ENCODE data around the gene HMGB1. TPM values are rescaled to one million over a fixed set of nuclear protein-coding genes. Genes with fewer than 3 reads are reported as not detected.

HMGB1 gene
- total and polyA plus RNA-seq, 4 donors = 83.9 to 276 (median 195) TPM

DNA sequence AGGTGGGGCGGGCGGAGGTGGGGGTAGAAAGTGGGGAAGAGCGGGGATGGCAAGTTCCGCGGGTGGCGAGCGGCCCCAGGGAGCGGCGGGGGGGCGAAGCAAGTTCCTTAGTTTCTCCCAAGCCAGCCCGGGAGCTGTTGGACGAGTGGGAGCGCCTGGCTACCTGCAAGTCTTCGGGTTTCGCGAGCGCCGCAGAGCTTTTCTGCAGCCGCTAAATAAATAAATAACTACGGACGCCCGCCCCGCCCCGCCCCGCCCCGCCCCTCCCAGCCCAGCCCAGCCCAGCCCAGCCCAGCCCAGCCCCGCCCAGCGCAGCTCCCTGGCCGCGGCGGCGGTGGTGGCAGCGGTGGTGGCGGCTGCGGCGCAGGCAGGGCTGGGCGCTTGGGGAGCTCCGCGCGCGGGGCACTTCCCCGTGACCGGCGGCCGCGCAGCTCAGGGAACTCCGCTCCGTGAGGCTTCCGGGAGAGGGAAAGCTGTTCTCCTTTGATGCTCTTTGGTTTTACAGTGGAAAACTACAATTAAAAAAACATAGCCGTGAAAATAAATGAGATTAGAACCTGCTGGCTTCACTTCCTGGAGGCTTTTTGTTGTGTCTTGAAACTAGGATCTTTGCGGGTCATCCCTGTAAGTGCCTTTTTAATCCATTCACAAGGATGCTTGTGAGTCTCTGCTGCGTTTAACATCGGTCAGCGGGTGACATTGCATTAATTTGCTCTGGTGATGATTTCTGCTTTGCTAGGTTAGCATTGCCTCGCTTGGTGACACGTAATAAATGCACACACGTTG is 43.5 kb downstream of the HMGB1 start, which contains the start of gene UBE2L5:
TSS of gene UBE2L5 (plus strand) at position 440 of the 786 bp plus-strand sequence. CDS start 5,498 bp downstream, outside the sequence.
- whole genome bisulfite sequencing = 1% methylated on average over 56 of the region's 57 CpGs
- Histone ChIP-seq H3K27ac (ENCODE audit: low read depth in 1 of 2, low read length in 2 of 2) (peak within 1 kb of the TSS; percentile 86), H3K4me3 (ENCODE audit: low read depth in 1 of 3, low read length in 3 of 3) (peak within 1 kb of the TSS; percentile 49 to 78 (median 64)), H3K9ac (ENCODE audit: low read depth in 1 of 2, low read length in 2 of 2) (peak within 1 kb of the TSS; percentile 42 to 79), H3K27me3 (ENCODE audit: control insufficient read depth in 4 of 4, insufficient read depth in 4 of 4, low read length in 3 of 4) (no peaks in the 10 kb centered on the region), H3K9me3 (ENCODE audit: control insufficient read depth in 4 of 4, low read length in 3 of 4) (no peaks in the 10 kb centered on the region), H3K4me1 (ENCODE audit: control insufficient read depth in 4 of 4, insufficient read depth in 4 of 4, low read length in 3 of 4) (peaks cover 0 to 13% (median 6%) of the 10 kb centered on the region in 4 donors), H3K36me3 (ENCODE audit: control insufficient read depth in 4 of 4, insufficient read depth in 3 of 4, low read depth in 1 of 4, low read length in 3 of 4) (no peaks in the 10 kb centered on the region)
- DNase-seq (ENCODE audit: low spot score) = peak; percentile 79
- TF ChIP-seq, protein P1, sequence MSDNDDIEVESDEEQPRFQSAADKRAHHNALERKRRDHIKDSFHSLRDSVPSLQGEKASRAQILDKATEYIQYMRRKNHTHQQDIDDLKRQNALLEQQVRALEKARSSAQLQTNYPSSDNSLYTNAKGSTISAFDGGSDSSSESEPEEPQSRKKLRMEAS (IDR thresholded peaks at IDR 0.05) = no peak
- TF ChIP-seq RAD21 (IDR thresholded peaks at IDR 0.05) (peak in 1 of 2 donors; percentile 9), JUND (IDR thresholded peaks at IDR 0.05) (no peak), TAF1 (conservative IDR thresholded peaks at IDR 0.05) (peak; percentile 50), EGR1 (IDR thresholded peaks at IDR 0.05; ENCODE audit: low read depth in 2 of 2) (peak in 1 of 2 donors; percentile 9)
- TF ChIP-seq, protein P2, sequence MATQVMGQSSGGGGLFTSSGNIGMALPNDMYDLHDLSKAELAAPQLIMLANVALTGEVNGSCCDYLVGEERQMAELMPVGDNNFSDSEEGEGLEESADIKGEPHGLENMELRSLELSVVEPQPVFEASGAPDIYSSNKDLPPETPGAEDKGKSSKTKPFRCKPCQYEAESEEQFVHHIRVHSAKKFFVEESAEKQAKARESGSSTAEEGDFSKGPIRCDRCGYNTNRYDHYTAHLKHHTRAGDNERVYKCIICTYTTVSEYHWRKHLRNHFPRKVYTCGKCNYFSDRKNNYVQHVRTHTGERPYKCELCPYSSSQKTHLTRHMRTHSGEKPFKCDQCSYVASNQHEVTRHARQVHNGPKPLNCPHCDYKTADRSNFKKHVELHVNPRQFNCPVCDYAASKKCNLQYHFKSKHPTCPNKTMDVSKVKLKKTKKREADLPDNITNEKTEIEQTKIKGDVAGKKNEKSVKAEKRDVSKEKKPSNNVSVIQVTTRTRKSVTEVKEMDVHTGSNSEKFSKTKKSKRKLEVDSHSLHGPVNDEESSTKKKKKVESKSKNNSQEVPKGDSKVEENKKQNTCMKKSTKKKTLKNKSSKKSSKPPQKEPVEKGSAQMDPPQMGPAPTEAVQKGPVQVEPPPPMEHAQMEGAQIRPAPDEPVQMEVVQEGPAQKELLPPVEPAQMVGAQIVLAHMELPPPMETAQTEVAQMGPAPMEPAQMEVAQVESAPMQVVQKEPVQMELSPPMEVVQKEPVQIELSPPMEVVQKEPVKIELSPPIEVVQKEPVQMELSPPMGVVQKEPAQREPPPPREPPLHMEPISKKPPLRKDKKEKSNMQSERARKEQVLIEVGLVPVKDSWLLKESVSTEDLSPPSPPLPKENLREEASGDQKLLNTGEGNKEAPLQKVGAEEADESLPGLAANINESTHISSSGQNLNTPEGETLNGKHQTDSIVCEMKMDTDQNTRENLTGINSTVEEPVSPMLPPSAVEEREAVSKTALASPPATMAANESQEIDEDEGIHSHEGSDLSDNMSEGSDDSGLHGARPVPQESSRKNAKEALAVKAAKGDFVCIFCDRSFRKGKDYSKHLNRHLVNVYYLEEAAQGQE (IDR thresholded peaks at IDR 0.05) = peak; percentile 44
- TF ChIP-seq, protein P3, sequence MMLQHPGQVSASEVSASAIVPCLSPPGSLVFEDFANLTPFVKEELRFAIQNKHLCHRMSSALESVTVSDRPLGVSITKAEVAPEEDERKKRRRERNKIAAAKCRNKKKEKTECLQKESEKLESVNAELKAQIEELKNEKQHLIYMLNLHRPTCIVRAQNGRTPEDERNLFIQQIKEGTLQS (IDR thresholded peaks at IDR 0.05) = no peak

DNA sequence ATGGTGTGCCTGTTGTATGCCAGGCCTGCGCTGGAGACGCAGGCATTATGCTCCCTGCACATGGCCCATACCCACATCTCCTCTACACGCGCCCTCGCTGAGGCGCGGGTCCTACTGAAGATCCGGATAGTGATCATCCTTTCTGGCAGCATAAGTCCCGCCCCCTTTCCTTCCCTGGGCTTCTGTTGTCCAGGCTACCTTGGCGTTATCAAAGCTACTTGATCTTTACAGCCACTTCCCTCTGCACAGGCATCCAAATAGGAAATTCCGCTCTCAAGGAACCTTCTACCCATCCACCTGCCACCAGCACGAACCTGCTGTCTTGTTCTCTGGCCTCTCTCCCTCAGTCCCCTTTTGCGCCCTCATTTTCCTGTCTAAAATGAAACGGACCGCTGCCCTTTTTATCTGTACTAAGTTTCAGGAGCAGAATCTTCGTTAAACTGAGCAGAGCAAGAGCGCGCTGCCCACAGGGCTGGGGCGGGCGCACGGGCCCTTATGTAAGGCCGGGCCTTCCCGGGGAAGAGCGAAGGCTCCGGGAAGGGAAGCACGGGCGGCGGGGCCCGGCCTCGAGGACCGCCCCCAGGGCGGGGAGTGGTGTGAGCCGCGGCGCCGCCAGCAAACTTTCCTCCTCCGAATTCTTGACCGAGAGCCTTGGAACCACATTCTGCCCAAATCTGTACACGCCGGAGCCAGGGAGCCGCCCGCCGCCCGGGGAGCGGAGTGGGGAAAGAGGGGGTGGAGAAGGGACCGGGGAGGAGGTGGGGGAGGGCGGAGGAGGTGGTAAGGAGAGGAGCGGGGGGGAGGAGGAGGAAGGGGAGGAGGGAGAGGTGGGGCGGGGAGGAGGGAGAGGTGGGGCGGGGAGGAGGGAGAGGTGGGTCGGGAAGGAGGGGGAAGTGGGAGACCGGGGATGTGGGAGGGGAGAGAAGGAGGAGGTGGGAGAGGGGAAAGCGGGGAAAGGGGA is 44.4 kb downstream of the HMGB1 start:
- Histone ChIP-seq H3K4me3 (ENCODE audit: low read depth in 1 of 3, low read length in 3 of 3) (peak overlapping the region; percentile 49 to 78 (median 50)), H3K27me3 (ENCODE audit: control insufficient read depth in 4 of 4, insufficient read depth in 4 of 4, low read length in 3 of 4) (no peaks in the 10 kb centered on the region), H3K4me1 (ENCODE audit: control insufficient read depth in 4 of 4, insufficient read depth in 4 of 4, low read length in 3 of 4) (peaks cover 0 to 13% (median 6%) of the 10 kb centered on the region in 4 donors), H3K9ac (ENCODE audit: low read depth in 1 of 2, low read length in 2 of 2) (peak overlapping the region; percentile 42 to 66), H3K9me3 (ENCODE audit: control insufficient read depth in 4 of 4, low read length in 3 of 4) (no peaks in the 10 kb centered on the region), H3K36me3 (ENCODE audit: control insufficient read depth in 4 of 4, insufficient read depth in 3 of 4, low read depth in 1 of 4, low read length in 3 of 4) (no peaks in the 10 kb centered on the region), H3K27ac (ENCODE audit: low read depth in 1 of 2, low read length in 2 of 2) (peak overlapping the region; percentile 86)
- 18% methylated on average over 53 of the region's 53 CpGs for WGBS
- peak; percentile 62 for DNase-seq (ENCODE audit: low spot score)
- TF ChIP-seq EGR1 (IDR thresholded peaks at IDR 0.05; ENCODE audit: low read depth in 2 of 2) (peak in 1 of 2 donors; percentile 13), SP1 (IDR thresholded peaks at IDR 0.05) (peak; percentile 24), RAD21 (IDR thresholded peaks at IDR 0.05) (peak; percentile 29 to 50), GABPA (IDR thresholded peaks at IDR 0.05 in 1 of 2, conservative IDR thresholded peaks at IDR 0.05 in 1 of 2) (no peak), YY1 (IDR thresholded peaks at IDR 0.05) (no peak)
- TF ChIP-seq, protein P2 (IDR thresholded peaks at IDR 0.05) = peak; percentile 52

Data from liver (tissue), 9 donors.